Measurements from ENCODE around the gene C19orf85.

DNA sequence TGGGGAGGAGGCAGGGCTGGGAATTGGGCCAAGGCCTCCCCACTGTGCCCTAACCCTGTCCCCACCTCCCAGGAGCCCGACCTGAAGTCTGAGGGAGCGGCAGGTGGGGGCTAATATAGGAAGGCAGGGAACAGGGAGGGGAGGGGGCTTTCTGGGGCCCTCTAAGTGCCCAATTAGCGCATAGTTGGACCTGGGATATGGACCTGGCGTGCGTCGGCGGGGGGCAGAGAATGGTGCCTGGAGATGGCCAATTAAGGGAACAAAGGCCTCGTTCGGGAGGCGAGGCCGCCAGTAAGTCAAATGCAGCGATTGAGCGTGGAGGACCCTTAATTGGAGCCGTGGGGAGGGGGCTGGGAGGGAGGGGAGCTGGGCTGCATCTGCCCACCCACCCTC lies at the start of gene C19orf85:
- no peak for TF ChIP-seq POLR2A (IDR thresholded peaks at IDR 0.05)
- TF ChIP-seq, protein P1, sequence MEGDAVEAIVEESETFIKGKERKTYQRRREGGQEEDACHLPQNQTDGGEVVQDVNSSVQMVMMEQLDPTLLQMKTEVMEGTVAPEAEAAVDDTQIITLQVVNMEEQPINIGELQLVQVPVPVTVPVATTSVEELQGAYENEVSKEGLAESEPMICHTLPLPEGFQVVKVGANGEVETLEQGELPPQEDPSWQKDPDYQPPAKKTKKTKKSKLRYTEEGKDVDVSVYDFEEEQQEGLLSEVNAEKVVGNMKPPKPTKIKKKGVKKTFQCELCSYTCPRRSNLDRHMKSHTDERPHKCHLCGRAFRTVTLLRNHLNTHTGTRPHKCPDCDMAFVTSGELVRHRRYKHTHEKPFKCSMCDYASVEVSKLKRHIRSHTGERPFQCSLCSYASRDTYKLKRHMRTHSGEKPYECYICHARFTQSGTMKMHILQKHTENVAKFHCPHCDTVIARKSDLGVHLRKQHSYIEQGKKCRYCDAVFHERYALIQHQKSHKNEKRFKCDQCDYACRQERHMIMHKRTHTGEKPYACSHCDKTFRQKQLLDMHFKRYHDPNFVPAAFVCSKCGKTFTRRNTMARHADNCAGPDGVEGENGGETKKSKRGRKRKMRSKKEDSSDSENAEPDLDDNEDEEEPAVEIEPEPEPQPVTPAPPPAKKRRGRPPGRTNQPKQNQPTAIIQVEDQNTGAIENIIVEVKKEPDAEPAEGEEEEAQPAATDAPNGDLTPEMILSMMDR (IDR thresholded peaks at IDR 0.05), result no peak

Measured in heart left ventricle (tissue), 13 donors.